WTC11 (cell line): Measurements from ENCODE around the gene JKAMP.

Experiments used
- CBFB ChIP-seq: sonication (generic); formaldehyde crosslinking; IDR thresholded peaks from 2 replicates; pipeline ENCODE4 v1.8.1; 2022; ENCODE audit warnings: mild to moderate bottlenecking, low read depth, missing genetic modification reagents
- MLX ChIP-seq: sonication (generic); formaldehyde crosslinking; IDR thresholded peaks from 2 replicates; pipeline ENCODE4 v1.8.1; 2023; ENCODE audit warnings: mild to moderate bottlenecking, missing genetic modification reagents, moderate library complexity
- TF ChIP-seq, protein P1 (sequence below): sonication (generic); formaldehyde crosslinking; IDR thresholded peaks from 2 replicates; pipeline ENCODE4 v1.8.0; 2022; ENCODE audit warnings: missing genetic modification reagents
- TF ChIP-seq, protein P2 (sequence below): sonication (generic); formaldehyde crosslinking; IDR thresholded peaks from 2 replicates; pipeline ENCODE4 v1.8.1; 2023; ENCODE audit warnings: mild to moderate bottlenecking, missing genetic modification reagents, moderate library complexity

- TF ChIP-seq, protein P1, sequence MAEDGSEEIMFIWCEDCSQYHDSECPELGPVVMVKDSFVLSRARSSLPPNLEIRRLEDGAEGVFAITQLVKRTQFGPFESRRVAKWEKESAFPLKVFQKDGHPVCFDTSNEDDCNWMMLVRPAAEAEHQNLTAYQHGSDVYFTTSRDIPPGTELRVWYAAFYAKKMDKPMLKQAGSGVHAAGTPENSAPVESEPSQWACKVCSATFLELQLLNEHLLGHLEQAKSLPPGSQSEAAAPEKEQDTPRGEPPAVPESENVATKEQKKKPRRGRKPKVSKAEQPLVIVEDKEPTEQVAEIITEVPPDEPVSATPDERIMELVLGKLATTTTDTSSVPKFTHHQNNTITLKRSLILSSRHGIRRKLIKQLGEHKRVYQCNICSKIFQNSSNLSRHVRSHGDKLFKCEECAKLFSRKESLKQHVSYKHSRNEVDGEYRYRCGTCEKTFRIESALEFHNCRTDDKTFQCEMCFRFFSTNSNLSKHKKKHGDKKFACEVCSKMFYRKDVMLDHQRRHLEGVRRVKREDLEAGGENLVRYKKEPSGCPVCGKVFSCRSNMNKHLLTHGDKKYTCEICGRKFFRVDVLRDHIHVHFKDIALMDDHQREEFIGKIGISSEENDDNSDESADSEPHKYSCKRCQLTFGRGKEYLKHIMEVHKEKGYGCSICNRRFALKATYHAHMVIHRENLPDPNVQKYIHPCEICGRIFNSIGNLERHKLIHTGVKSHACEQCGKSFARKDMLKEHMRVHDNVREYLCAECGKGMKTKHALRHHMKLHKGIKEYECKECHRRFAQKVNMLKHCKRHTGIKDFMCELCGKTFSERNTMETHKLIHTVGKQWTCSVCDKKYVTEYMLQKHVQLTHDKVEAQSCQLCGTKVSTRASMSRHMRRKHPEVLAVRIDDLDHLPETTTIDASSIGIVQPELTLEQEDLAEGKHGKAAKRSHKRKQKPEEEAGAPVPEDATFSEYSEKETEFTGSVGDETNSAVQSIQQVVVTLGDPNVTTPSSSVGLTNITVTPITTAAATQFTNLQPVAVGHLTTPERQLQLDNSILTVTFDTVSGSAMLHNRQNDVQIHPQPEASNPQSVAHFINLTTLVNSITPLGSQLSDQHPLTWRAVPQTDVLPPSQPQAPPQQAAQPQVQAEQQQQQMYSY (CRISPR knock-in tag), result no peak
- TF ChIP-seq MLX (CRISPR knock-in tag) (no peak), CBFB (CRISPR knock-in tag) (no peak)
- TF ChIP-seq, protein P2, sequence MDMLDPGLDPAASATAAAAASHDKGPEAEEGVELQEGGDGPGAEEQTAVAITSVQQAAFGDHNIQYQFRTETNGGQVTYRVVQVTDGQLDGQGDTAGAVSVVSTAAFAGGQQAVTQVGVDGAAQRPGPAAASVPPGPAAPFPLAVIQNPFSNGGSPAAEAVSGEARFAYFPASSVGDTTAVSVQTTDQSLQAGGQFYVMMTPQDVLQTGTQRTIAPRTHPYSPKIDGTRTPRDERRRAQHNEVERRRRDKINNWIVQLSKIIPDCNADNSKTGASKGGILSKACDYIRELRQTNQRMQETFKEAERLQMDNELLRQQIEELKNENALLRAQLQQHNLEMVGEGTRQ (CRISPR knock-in tag), result no peak
Observed at GRCh38 chr14:59540852-59541251, 56.5 kb downstream of the JKAMP start.
